Panc1 (cell line): ENCODE results near the gene ACADM. TPM values are rescaled to one million over a fixed set of nuclear protein-coding genes. Genes with fewer than 3 reads are reported as not detected.
A peak's percentile ranks its signal among the peaks of the same experiment; 100 is the strongest.
"Not testable (repeated sequence)": the region's sequence is repeated elsewhere in the genome, so short reads cannot be mapped to it uniquely, and the experiment has no call there.

Experiments used
- ATAC-seq: fragments of 200-7000 bp; cut with Tn5 transposase; 2 replicates; pipeline ENCODE4 v1.9.1; 2020; ENCODE audit warnings: mild to moderate bottlenecking, moderate library complexity
- Bru-seq: library from RNA; stranded (reverse); fragments of 400-500 nt; gene quantifications from one replicate; lab custom pipeline; 2021; lab: Mats Ljungman, UMichigan
- BruChase-seq, 2 experiments: library from RNA; stranded (reverse); fragments of 400-500 nt; gene quantifications; one replicate each; lab custom pipeline; 2021; lab: Mats Ljungman, UMichigan
- BruUV-seq: library from RNA; stranded (reverse); fragments of 400-500 nt; replicated peaks from 2 replicates; lab custom pipeline; 2021; lab: Mats Ljungman, UMichigan
- CTCF ChIA-PET: fragments of 300-600 bp; sonication (Branson Sonifier 250); formaldehyde crosslinking; loops from one replicate; lab custom pipeline; 2022; ENCODE audit warnings: antibody characterized with exemption; lab: Charles Lee
- POLR2A ChIA-PET: fragments of 300-600 bp; sonication (Branson Sonifier 250); formaldehyde crosslinking; loops from one replicate; lab custom pipeline; 2022; ENCODE audit warnings: antibody characterized with exemption; lab: Charles Lee
- DNase-seq: peaks from one replicate; pipeline ENCODE4 v3.0.0-alpha.2; 2010; ENCODE audit warnings: low read depth, low spot score
- H3K27ac ChIP-seq: 2 replicates; pipeline ENCODE4 v1.5.1; 2011; ENCODE audit warnings: mild to moderate bottlenecking, low read length, inconsistent platforms
- H3K27me3 ChIP-seq: fragments of 200-500 bp; sonication (Bioruptor generic); 2 replicates; pipeline ENCODE4 v1.6.0; 2014; ENCODE audit warnings: low read length, inconsistent platforms; ENCODE audit not compliant: control insufficient read depth, insufficient read depth
- H3K36me3 ChIP-seq: fragments of 200-500 bp; sonication (Bioruptor generic); 2 replicates; pipeline ENCODE4 v1.5.1; 2014; ENCODE audit warnings: inconsistent platforms, mild to moderate bottlenecking, low read length, moderate library complexity; ENCODE audit not compliant: control insufficient read depth, insufficient read depth
- H3K4me1 ChIP-seq: 2 replicates; pipeline ENCODE4 v1.5.1; 2011; ENCODE audit warnings: inconsistent platforms, mild to moderate bottlenecking, low read length, moderate library complexity; ENCODE audit not compliant: control insufficient read depth, insufficient read depth
- H3K4me3 ChIP-seq, 2 experiments: 2 replicates each; pipeline ENCODE4 v1.5.1; 2011 to 2012; ENCODE audit warnings: low read depth in 2 of 2, low read length in 2 of 2, mild to moderate bottlenecking in 2 of 2, inconsistent platforms in 1 of 2, moderate library complexity in 1 of 2
- H3K9me3 ChIP-seq: fragments of 200-500 bp; sonication (Bioruptor generic); 2 replicates; pipeline ENCODE4 v1.5.1; 2014; ENCODE audit warnings: low read depth, mild to moderate bottlenecking, inconsistent platforms, low read length, moderate library complexity; ENCODE audit not compliant: control insufficient read depth, insufficient read depth
- CTCF ChIP-seq: fragments of 450-650 bp; IDR thresholded peaks from 2 replicates; pipeline ENCODE4 v1.5.1; 2017; ENCODE audit warnings: mild to moderate bottlenecking
- POLR2AphosphoS5 ChIP-seq: IDR thresholded peaks from 2 replicates; pipeline ENCODE4 v1.6.1; 2012; ENCODE audit warnings: mild to moderate bottlenecking, low read depth, low read length, moderate library complexity
- REST ChIP-seq, 2 experiments: IDR thresholded peaks; 2 replicates each; pipeline ENCODE4 v1.6.1; 2011 to 2012; ENCODE audit warnings: low read depth in 2 of 2, control low read depth in 1 of 2, low read length in 1 of 2, mild to moderate bottlenecking in 1 of 2, moderate library complexity in 1 of 2; ENCODE audit not compliant: insufficient read depth in 1 of 2
- SIN3A ChIP-seq: IDR thresholded peaks from 2 replicates; pipeline ENCODE4 v1.6.1; 2012; ENCODE audit warnings: low read depth, mild to moderate bottlenecking, low read length, moderate library complexity, borderline replicate concordance; ENCODE audit not compliant: insufficient read depth
- TCF7L2 ChIP-seq: IDR thresholded peaks from 2 replicates; pipeline ENCODE4 v1.6.1; 2011; ENCODE audit warnings: mild to moderate bottlenecking, low read depth, low read length, inconsistent platforms
- in situ Hi-C: cut with HindIII; loops from 2 replicates; pipeline ENCODE4 v1.10.0; 2016; ENCODE audit warnings: low sequenced_read_pairs, low pct_unique_long_range_greater_than_20kb
- intact Hi-C: fragments of 100-400 bp; cut with micrococcal nuclease; formaldehyde crosslinking; loops from one replicate; pipeline ENCODE4 v1.10.0; 2022; ENCODE audit not compliant: unreplicated experiment
- long read RNA-seq: library from polyadenylated mRNA; unstranded; transcript quantifications from one replicate; pipeline ENCODE4 v2.0.0, GENCODE V29; 2021; ENCODE audit not compliant: unreplicated experiment
- polyA plus RNA-seq: library from polyadenylated mRNA; unstranded; fragments of >200 nt; gene quantifications from one replicate; pipeline ENCODE4 v1.2.1, GENCODE V29; 2012; ENCODE audit warnings: missing spikeins; ENCODE audit not compliant: insufficient read length
- total RNA-seq: library from RNA; stranded (reverse); gene quantifications from one replicate; pipeline ENCODE4 v1.2.1, GENCODE V29; 2021; ENCODE audit not compliant: unreplicated experiment

ACADM gene
- total RNA-seq (57.2 TPM), Bru-seq, nascent RNA (percentile 80 among the genes with signal in this experiment), BruChase-seq, experiment 1, labeled RNA remaining after a 2-hour chase (percentile 79 among the genes with signal in this experiment), BruChase-seq, experiment 2, labeled RNA remaining after a 6-hour chase (percentile 84 among the genes with signal in this experiment)
- polyA plus RNA-seq, result 60.2 TPM
- long read RNA-seq, transcript ACADM-202 (12 exons, 2,619 nt), result major isoform, 78 of 107 reads
- long read RNA-seq, transcript ACADM-218 (11 exons, 2,535 nt), result minor isoform, 7 of 107 reads
- long read RNA-seq, partial matches to known transcripts, result 9 of 107 reads
- long read RNA-seq, other reads (novel, unspliced or antisense), result 12 of 107 reads

- ATAC-seq (peak; percentile 98), DNase-seq (peak; percentile 30)
- Histone ChIP-seq H3K9me3 (no peaks in the 10 kb centered on the region), H3K27ac (peak within 1 kb of the TSS; percentile 99), H3K36me3 (no peaks in the 10 kb centered on the region; the same call in 1 of the 2 replicates), H3K4me1 (peaks cover 22% of the 10 kb centered on the region), H3K27me3 (no peaks in the 10 kb centered on the region), H3K4me3 (peak within 1 kb of the TSS; percentile 76 to 92)
- ChIA-PET POLR2A (no interaction called here), CTCF (interaction anchor here (0.6 kb wide), 1 partner anchor 133 kb away, joined by 3 read pairs; no protein-coding TSS in a partner anchor)
- in situ Hi-C loops, result no loop called here
- no peak for TF ChIP-seq CTCF
- peak; percentile 81 for TF ChIP-seq POLR2AphosphoS5
- TF ChIP-seq SIN3A, result no peak; the same call in 1 of the 2 replicates
- no peak for TF ChIP-seq TCF7L2
- TF ChIP-seq REST (IDR thresholded peaks at IDR 0.05; ENCODE audit: insufficient read depth in 1 of 2, low read depth in 2 of 2, low read length in 1 of 2), result no peak
- intact Hi-C loops, result loop anchor here (2.0 kb wide), 1 partner anchor 64 kb away; no protein-coding TSS in a partner anchor
- BruUV-seq, result no TSS peak
Measured at GRCh38 chr1:75724472-75725022, at the start of gene ACADM. Gene ACADM, plus strand, starts transcription at chr1:75724709. Its CDS starts 79 bp downstream, at chr1:75724788.

GRCh38 chr1:75677443-75677842, 47.1 kb upstream of the ACADM start:
- ATAC-seq, result no peak
- Histone ChIP-seq H3K27ac (no peak overlapping the region), H3K36me3 (no peaks in the 10 kb centered on the region), H3K4me1 (no peaks in the 10 kb centered on the region), H3K9me3 (no peaks in the 10 kb centered on the region), H3K4me3 (peak overlapping the region in 1 of 2 experiments; percentile 27; a peak in 2 of 4 replicates), H3K27me3 (no peaks in the 10 kb centered on the region)
- in situ Hi-C loops (no loop called here), intact Hi-C loops (no loop called here)
- DNase-seq, result no peak
- ChIA-PET CTCF (no interaction called here), POLR2A (no interaction called here)
- TF ChIP-seq REST (IDR thresholded peaks at IDR 0.05; ENCODE audit: insufficient read depth in 1 of 2, low read depth in 2 of 2, low read length in 1 of 2) (no peak), CTCF (no peak), SIN3A (no peak), TCF7L2 (no peak), POLR2AphosphoS5 (no peak)
- BruUV-seq, result no TSS peak

- H3K27ac ChIP-seq, H3K27me3 ChIP-seq, in situ Hi-C loops, BruUV-seq, H3K4me1 ChIP-seq, intact Hi-C loops, ATAC-seq, H3K9me3 ChIP-seq, H3K36me3 ChIP-seq, POLR2A ChIA-PET, DNase-seq: not testable (repeated sequence)
- H3K4me3 ChIP-seq, result peak overlapping the region; percentile 26 to 27; a peak in 3 of 4 replicates
- CTCF ChIA-PET, result interaction anchor here (0.6 kb wide), 1 partner anchor 46 kb away, joined by 5 read pairs; no protein-coding TSS in a partner anchor
Measured at GRCh38 chr1:75677964-75678363, 46.5 kb upstream of the ACADM start.
